SK-N-MC (cell line): ENCODE data around the gene CRHR2.

ENCODE experiments used
- EZH2 ChIP-seq: fragments of 200-600 bp; sonication (generic); IDR thresholded peaks from one replicate; pipeline ENCODE4 v1.6.1; 2017; ENCODE audit warnings: antibody characterized with exemption
- FOXP2 ChIP-seq: optimal IDR thresholded peaks from 2 replicates; pipeline ENCODE3; 2011; ENCODE audit warnings: mild to moderate bottlenecking, moderate library complexity; ENCODE audit not compliant: insufficient read depth; ENCODE audit errors: extremely low read length, control extremely low read depth
- POLR2AphosphoS5 ChIP-seq: IDR thresholded peaks from 2 replicates; pipeline ENCODE4 v1.6.1; 2012; ENCODE audit warnings: mild to moderate bottlenecking, low read depth, low read length, borderline replicate concordance

- TF ChIP-seq EZH2: no peak
- TF ChIP-seq POLR2AphosphoS5: no peak
- TF ChIP-seq FOXP2: no peak
Measured at GRCh38 chr7:30722187-30722586, 39.9 kb upstream of the CRHR2 start.
